HUES48 (cell line): ENCODE data around the gene NUP205.

Experiments
- H3K27ac ChIP-seq: one replicate; pipeline ENCODE4 v1.7.0; 2013; ENCODE audit warnings: low read depth, low read length, inconsistent platforms
- H3K27me3 ChIP-seq: 2 replicates; pipeline ENCODE4 v1.6.1; 2013; ENCODE audit warnings: mild to moderate bottlenecking, low read length; ENCODE audit not compliant: control insufficient read depth, insufficient read depth
- H3K36me3 ChIP-seq: 2 replicates; pipeline ENCODE4 v1.6.1; 2013; ENCODE audit warnings: low read length; ENCODE audit not compliant: control insufficient read depth, insufficient read depth
- H3K4me1 ChIP-seq: 2 replicates; pipeline ENCODE4 v1.6.1; 2013; ENCODE audit warnings: mild to moderate bottlenecking, low read length; ENCODE audit not compliant: control insufficient read depth, insufficient read depth
- H3K4me3 ChIP-seq: 2 replicates; pipeline ENCODE4 v1.5.1; 2013; ENCODE audit warnings: mild to moderate bottlenecking, low read depth, low read length
- H3K9ac ChIP-seq: 2 replicates; pipeline ENCODE4 v1.6.1; 2013; ENCODE audit warnings: mild to moderate bottlenecking, low read depth, low read length, moderate library complexity
- H3K9me3 ChIP-seq: 2 replicates; pipeline ENCODE4 v1.6.1; 2013; ENCODE audit warnings: low read length; ENCODE audit not compliant: control insufficient read depth, insufficient read depth

NUP205 gene

DNA sequence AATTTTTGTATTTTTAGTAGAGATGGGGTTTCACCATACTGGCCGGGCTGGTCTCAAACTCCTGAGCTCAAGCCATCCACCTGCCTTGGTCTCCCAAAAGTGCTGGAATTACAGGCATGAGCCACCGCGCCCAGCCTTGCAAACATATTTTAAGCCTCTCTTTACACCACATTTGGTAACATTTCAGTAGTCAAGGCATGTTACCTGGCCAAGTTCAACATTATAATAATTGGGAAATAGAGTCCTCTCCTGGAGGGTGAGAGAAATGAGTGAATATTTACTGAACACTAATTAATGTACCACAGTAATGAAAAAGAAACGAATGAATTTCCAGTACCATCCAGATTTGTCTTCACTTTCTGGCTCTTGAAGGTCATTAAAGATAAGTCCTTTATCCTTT is 37.8 kb upstream of the NUP205 start:
- H3K27ac ChIP-seq, result no peak overlapping the region

DNA sequence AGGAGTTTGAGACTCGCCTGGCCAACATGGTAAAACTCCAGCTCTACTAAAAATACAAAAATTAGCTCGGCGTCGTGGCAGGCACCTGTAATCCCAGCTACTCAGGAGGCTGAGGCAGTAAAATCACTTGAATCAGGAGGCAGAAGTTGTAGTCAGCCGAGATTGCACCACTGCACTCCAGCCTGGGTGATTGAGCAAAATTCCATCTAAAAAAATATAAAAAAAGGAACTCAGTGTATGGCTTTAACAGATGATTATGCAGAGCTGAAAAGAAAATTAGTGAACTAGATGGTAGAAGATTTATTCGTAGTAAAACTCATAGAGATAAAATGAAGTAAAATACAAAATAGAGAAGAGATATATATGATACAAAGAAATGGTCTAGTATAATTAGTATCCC is 35.2 kb upstream of the NUP205 start:
- H3K9ac ChIP-seq, result no peak overlapping the region
- H3K9me3 ChIP-seq, result no peaks in the 10 kb centered on the region
- no peaks in the 10 kb centered on the region for H3K4me1 ChIP-seq
- H3K27ac ChIP-seq, result no peak overlapping the region
- no peaks in the 10 kb centered on the region for H3K36me3 ChIP-seq
- H3K4me3 ChIP-seq, result no peak overlapping the region
- H3K27me3 ChIP-seq, result no peaks in the 10 kb centered on the region

More for the DNA sequence above, 37.8 kb upstream of the NUP205 start:
- Histone ChIP-seq H3K4me3 (no peak overlapping the region), H3K9me3 (no peaks in the 10 kb centered on the region), H3K9ac (no peak overlapping the region), H3K4me1 (no peaks in the 10 kb centered on the region), H3K36me3 (no peaks in the 10 kb centered on the region), H3K27me3 (no peaks in the 10 kb centered on the region)

GRCh38 chr7:135523146-135523545 is 34.6 kb upstream of the NUP205 start:
- H3K9me3 ChIP-seq, result no peaks in the 10 kb centered on the region
- H3K36me3 ChIP-seq, result no peaks in the 10 kb centered on the region
- no peaks in the 10 kb centered on the region for H3K4me1 ChIP-seq
- no peak overlapping the region for H3K27ac ChIP-seq
- H3K4me3 ChIP-seq, result no peak overlapping the region
- H3K9ac ChIP-seq, result no peak overlapping the region
- H3K27me3 ChIP-seq, result no peaks in the 10 kb centered on the region

DNA sequence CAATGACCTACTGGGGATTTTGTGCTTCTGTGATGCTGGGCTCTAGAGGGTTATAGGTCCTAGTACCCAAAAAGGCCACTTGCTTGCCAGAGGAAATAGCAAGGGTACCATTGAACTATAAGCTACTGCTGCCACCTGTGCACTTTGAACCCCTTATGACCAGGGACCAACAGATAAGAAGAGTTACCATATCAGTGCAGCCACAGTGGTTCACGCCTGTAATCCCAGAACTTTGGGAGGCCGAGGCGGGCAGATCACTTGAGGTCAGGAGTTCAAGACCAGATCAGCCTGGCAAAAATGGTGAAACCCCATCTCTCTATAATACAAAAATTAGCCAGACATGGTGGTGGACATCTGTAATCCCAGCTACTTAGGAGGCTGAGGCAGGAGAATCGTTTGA is 32.3 kb upstream of the NUP205 start:
- H3K36me3 ChIP-seq, result no peaks in the 10 kb centered on the region
- H3K27me3 ChIP-seq, result no peaks in the 10 kb centered on the region
- H3K9ac ChIP-seq, result no peak overlapping the region
- H3K4me1 ChIP-seq, result no peaks in the 10 kb centered on the region
- H3K9me3 ChIP-seq, result no peaks in the 10 kb centered on the region
- no peak overlapping the region for H3K27ac ChIP-seq
- no peak overlapping the region for H3K4me3 ChIP-seq

- Histone ChIP-seq H3K36me3 (no peaks in the 10 kb centered on the region), H3K27me3 (no peaks in the 10 kb centered on the region), H3K27ac (no peak overlapping the region)
Observed at GRCh38 chr7:135527025-135527424, 30.7 kb upstream of the NUP205 start.

GRCh38 chr7:135536150-135536549 is 21.6 kb upstream of the NUP205 start:
- Histone ChIP-seq H3K9me3 (no peaks in the 10 kb centered on the region), H3K4me3 (no peak overlapping the region), H3K27me3 (no peaks in the 10 kb centered on the region), H3K36me3 (no peaks in the 10 kb centered on the region), H3K9ac (no peak overlapping the region), H3K27ac (no peak overlapping the region), H3K4me1 (no peaks in the 10 kb centered on the region)

More at GRCh38 chr7:135527025-135527424, 30.7 kb upstream of the NUP205 start:
- H3K9me3 ChIP-seq, result no peaks in the 10 kb centered on the region
- H3K9ac ChIP-seq, result no peak overlapping the region
- H3K4me1 ChIP-seq, result no peaks in the 10 kb centered on the region
- no peak overlapping the region for H3K4me3 ChIP-seq

DNA sequence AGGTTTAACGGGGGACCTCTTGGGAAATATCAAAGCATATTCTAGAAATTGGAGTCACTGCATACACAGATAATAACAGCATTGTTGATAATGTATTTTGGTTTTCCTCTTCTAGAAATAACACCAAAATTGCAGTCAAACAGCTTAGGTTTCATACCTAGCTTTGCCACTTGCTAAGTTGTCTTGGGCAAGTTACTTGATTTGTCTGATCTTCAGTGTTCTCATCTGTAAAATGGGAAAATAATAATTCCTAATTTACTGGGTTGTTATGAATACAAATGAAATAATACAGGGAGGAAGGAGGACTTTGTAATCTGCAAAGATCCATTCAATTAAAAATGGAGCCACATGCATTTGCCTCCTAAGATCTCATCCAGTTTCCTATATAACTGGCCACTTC is 20.3 kb upstream of the NUP205 start:
- no peak overlapping the region for H3K27ac ChIP-seq
- H3K4me3 ChIP-seq, result no peak overlapping the region
- H3K27me3 ChIP-seq, result no peaks in the 10 kb centered on the region
- no peak overlapping the region for H3K9ac ChIP-seq
- no peaks in the 10 kb centered on the region for H3K9me3 ChIP-seq
- H3K36me3 ChIP-seq, result no peaks in the 10 kb centered on the region
- no peaks in the 10 kb centered on the region for H3K4me1 ChIP-seq

DNA sequence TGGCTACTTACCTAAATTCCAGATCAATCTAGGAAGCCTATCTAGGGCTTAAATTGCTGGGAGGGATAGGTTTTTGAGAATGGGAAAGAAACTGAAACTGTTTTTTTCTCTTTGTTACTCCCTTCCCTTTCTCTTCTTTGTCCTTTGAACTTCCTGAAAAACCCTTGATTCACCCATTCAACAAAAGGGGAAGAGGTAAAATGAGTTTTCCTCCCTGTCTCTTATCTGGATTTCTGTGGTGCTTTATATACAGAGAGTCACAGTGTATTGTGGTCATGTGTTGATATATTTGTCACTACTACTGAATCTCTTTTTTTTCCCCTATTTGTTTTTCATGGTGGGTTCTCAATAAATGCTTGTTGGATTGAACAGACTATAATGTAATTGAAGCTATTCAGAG is 19.8 kb upstream of the NUP205 start:
- Histone ChIP-seq H3K9ac (no peak overlapping the region), H3K36me3 (no peaks in the 10 kb centered on the region), H3K27me3 (no peaks in the 10 kb centered on the region), H3K27ac (no peak overlapping the region), H3K4me3 (no peak overlapping the region), H3K9me3 (no peaks in the 10 kb centered on the region), H3K4me1 (no peaks in the 10 kb centered on the region)

- no peaks in the 10 kb centered on the region for H3K4me1 ChIP-seq
- no peaks in the 10 kb centered on the region for H3K9me3 ChIP-seq
- no peak overlapping the region for H3K9ac ChIP-seq
- H3K4me3 ChIP-seq, result no peak overlapping the region
- no peaks in the 10 kb centered on the region for H3K36me3 ChIP-seq
- no peaks in the 10 kb centered on the region for H3K27me3 ChIP-seq
- H3K27ac ChIP-seq, result no peak overlapping the region
Observed at GRCh38 chr7:135538376-135538775, 19.3 kb upstream of the NUP205 start.

GRCh38 chr7:135539629-135540028 is 18.1 kb upstream of the NUP205 start:
- Histone ChIP-seq H3K9ac (no peak overlapping the region), H3K4me1 (no peaks in the 10 kb centered on the region), H3K27ac (no peak overlapping the region), H3K4me3 (no peak overlapping the region), H3K9me3 (no peaks in the 10 kb centered on the region), H3K27me3 (no peaks in the 10 kb centered on the region), H3K36me3 (no peaks in the 10 kb centered on the region)

DNA sequence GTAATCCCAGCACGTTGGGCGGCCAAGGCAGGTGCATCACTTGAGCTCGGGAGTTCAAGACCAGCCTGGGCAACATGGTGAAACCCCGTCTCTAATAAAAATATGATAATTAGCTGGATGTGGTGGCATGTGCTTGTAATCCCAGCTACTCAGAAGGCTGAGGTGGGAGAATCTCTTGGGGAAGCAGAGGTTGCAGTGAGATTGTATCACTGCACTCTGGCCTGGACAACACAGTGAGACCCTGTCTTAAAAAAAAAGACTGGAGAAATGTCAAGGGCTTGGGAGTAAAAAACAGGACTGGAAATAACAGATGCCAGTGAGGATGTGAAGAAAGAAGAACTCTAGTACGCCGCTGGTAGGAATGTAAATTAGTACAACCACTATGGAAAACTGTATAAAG is 16.7 kb upstream of the NUP205 start:
- no peak overlapping the region for H3K27ac ChIP-seq

DNA sequence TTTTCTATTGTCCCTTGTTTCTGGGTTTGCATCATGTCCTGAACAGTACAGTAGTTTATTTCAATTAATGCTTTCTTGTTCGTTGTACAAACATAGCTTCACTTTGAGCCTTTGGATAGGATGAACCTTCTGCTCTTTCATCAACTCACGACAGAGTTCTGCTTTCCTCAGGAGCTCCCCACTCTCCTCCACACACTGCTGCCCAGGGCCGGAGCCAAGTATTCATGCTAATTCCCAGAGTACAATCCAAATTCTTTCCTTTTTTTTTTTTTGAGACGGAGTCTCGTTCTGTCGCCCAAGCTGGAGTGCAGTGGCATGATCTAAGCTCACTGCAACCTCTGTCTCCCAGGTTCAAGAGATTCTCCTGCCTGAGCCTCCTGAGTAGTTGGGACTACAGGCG is 7.5 kb upstream of the NUP205 start:
- Histone ChIP-seq H3K9me3 (no peaks in the 10 kb centered on the region), H3K9ac (no peak overlapping the region), H3K4me3 (no peak overlapping the region), H3K36me3 (no peaks in the 10 kb centered on the region), H3K4me1 (no peaks in the 10 kb centered on the region), H3K27me3 (no peaks in the 10 kb centered on the region), H3K27ac (no peak overlapping the region)

More for the DNA sequence above, 16.7 kb upstream of the NUP205 start:
- H3K4me1 ChIP-seq, result no peaks in the 10 kb centered on the region
- H3K27me3 ChIP-seq, result no peaks in the 10 kb centered on the region
- no peaks in the 10 kb centered on the region for H3K36me3 ChIP-seq
- no peaks in the 10 kb centered on the region for H3K9me3 ChIP-seq
- H3K9ac ChIP-seq, result no peak overlapping the region
- no peak overlapping the region for H3K4me3 ChIP-seq
